DND-41 (cell line): ENCODE results near the gene GP9.

Experiments
- ATAC-seq: fragments of 200-7000 bp; cut with Tn5 transposase; 3 replicates; pipeline ENCODE4 v1.9.1; 2021; ENCODE audit warnings: low read depth; ENCODE audit not compliant: insufficient read depth
- DNase-seq: peaks from one replicate; pipeline ENCODE4 v3.0.0-alpha.2; 2020
- H2AFZ ChIP-seq: 2 replicates; pipeline ENCODE4 v1.6.0; 2012; ENCODE audit warnings: low read depth, low read length
- H3K27ac ChIP-seq: 2 replicates; pipeline ENCODE4 v1.5.1; 2012; ENCODE audit warnings: low read length, inconsistent platforms
- H3K27me3 ChIP-seq: fragments of 200-600 bp; sonication (generic); 2 replicates; pipeline ENCODE4 v1.6.0; 2012; ENCODE audit warnings: low read length, mild to moderate bottlenecking, inconsistent platforms; ENCODE audit not compliant: insufficient read depth, poor library complexity
- H3K36me3 ChIP-seq: 2 replicates; pipeline ENCODE4 v1.5.1; 2012; ENCODE audit warnings: low read length, inconsistent platforms; ENCODE audit not compliant: insufficient read depth
- H3K4me1 ChIP-seq: 2 replicates; pipeline ENCODE4 v1.5.1; 2012; ENCODE audit warnings: mild to moderate bottlenecking, low read length; ENCODE audit not compliant: insufficient read depth
- H3K4me2 ChIP-seq: 2 replicates; pipeline ENCODE4 v1.6.0; 2012; ENCODE audit warnings: mild to moderate bottlenecking, moderate library complexity, low read length, inconsistent platforms; ENCODE audit not compliant: insufficient read depth
- H3K4me3 ChIP-seq, 2 experiments: fragments of 200-600 bp in 1 of 2; shearing (Covaris generic) in 1 of 2; 2 replicates each; pipeline ENCODE4 v1.5.1; 2012 to 2016; ENCODE audit warnings: inconsistent platforms in 2 of 2, low read length in 2 of 2, mild to moderate bottlenecking in 2 of 2, low read depth in 1 of 2, moderate library complexity in 1 of 2
- H3K79me2 ChIP-seq: 2 replicates; pipeline ENCODE4 v1.6.0; 2012; ENCODE audit warnings: low read length, inconsistent platforms; ENCODE audit not compliant: insufficient read depth
- H3K9ac ChIP-seq: 2 replicates; pipeline ENCODE4 v1.6.0; 2012; ENCODE audit warnings: low read depth, mild to moderate bottlenecking, inconsistent platforms, low read length, moderate library complexity
- H3K9me3 ChIP-seq: 2 replicates; pipeline ENCODE4 v1.5.1; 2012; ENCODE audit warnings: low read length, moderate library complexity, mild to moderate bottlenecking, inconsistent platforms; ENCODE audit not compliant: insufficient read depth, severe bottlenecking
- H4K20me1 ChIP-seq: 2 replicates; pipeline ENCODE4 v1.6.0; 2012; ENCODE audit warnings: low read length; ENCODE audit not compliant: insufficient read depth
- CTCF ChIP-seq: IDR thresholded peaks from 2 replicates; pipeline ENCODE4 v1.5.1; 2012; ENCODE audit warnings: borderline replicate concordance, low read length, moderate library complexity, mild to moderate bottlenecking; ENCODE audit not compliant: poor library complexity, severe bottlenecking; ENCODE audit errors: extremely low read depth
- EZH2 ChIP-seq: IDR thresholded peaks from 3 replicates; pipeline ENCODE4 v1.6.1; 2012; ENCODE audit warnings: borderline replicate concordance, low read depth, mild to moderate bottlenecking, moderate library complexity, low read length, inconsistent platforms; ENCODE audit not compliant: severe bottlenecking

GP9 gene

GRCh38 chr3:129022114-129023007 lies 38.2 kb upstream of the GP9 start:
- H3K9me3 ChIP-seq: no peaks in the 10 kb centered on the region
- DNase-seq: no peak
- H3K4me3 ChIP-seq: no peak overlapping the region
- H3K4me1 ChIP-seq: peaks cover 16% of the 10 kb centered on the region
- H3K27me3 ChIP-seq: no peaks in the 10 kb centered on the region
- H3K36me3 ChIP-seq: no peaks in the 10 kb centered on the region
- H3K27ac ChIP-seq: no peak overlapping the region
- H2AFZ ChIP-seq: no peak overlapping the region
- TF ChIP-seq EZH2 (no peak), CTCF (no peak)
- H3K4me2 ChIP-seq: no peak overlapping the region
- no peak for ATAC-seq
- no peaks in the 10 kb centered on the region for H4K20me1 ChIP-seq
- no peak overlapping the region for H3K9ac ChIP-seq
- no peaks in the 10 kb centered on the region for H3K79me2 ChIP-seq

- Histone ChIP-seq H3K9ac (no peak overlapping the region), H3K4me3 (no peak overlapping the region), H3K36me3 (no peaks in the 10 kb centered on the region), H2AFZ (no peak overlapping the region), H3K79me2 (no peaks in the 10 kb centered on the region), H3K27me3 (no peaks in the 10 kb centered on the region), H3K27ac (no peak overlapping the region), H3K9me3 (no peaks in the 10 kb centered on the region), H4K20me1 (no peaks in the 10 kb centered on the region), H3K4me1 (peaks cover 20% of the 10 kb centered on the region), H3K4me2 (no peak overlapping the region)
- DNase-seq (no peak), ATAC-seq (no peak)
- TF ChIP-seq EZH2: no peak
These were observed 37.6 kb upstream of the GP9 start for GRCh38 chr3:129023008-129023358.

- no peaks in the 10 kb centered on the region for H3K36me3 ChIP-seq
- no peak overlapping the region for H3K27ac ChIP-seq
- no peaks in the 10 kb centered on the region for H3K9me3 ChIP-seq
- H3K4me3 ChIP-seq: no peak overlapping the region
- DNase-seq: no peak
- no peaks in the 10 kb centered on the region for H3K79me2 ChIP-seq
- TF ChIP-seq CTCF (no peak), EZH2 (no peak)
- ATAC-seq: no peak
- no peak overlapping the region for H3K4me2 ChIP-seq
- no peak overlapping the region for H3K9ac ChIP-seq
- H3K4me1 ChIP-seq: peaks cover 20% of the 10 kb centered on the region
- no peaks in the 10 kb centered on the region for H4K20me1 ChIP-seq
- no peaks in the 10 kb centered on the region for H3K27me3 ChIP-seq
- no peak overlapping the region for H2AFZ ChIP-seq
These were observed 36.7 kb upstream of the GP9 start for GRCh38 chr3:129023909-129024308.

GRCh38 chr3:129025108-129025507 lies 35.5 kb upstream of the GP9 start:
- H3K27ac ChIP-seq: no peak overlapping the region
- no peaks in the 10 kb centered on the region for H3K36me3 ChIP-seq
- peaks cover 20% of the 10 kb centered on the region for H3K4me1 ChIP-seq
- H3K27me3 ChIP-seq: no peaks in the 10 kb centered on the region
- H3K9ac ChIP-seq: no peak overlapping the region
- H3K4me2 ChIP-seq: no peak overlapping the region
- no peak overlapping the region for H2AFZ ChIP-seq
- no peaks in the 10 kb centered on the region for H3K9me3 ChIP-seq
- no peak overlapping the region for H3K4me3 ChIP-seq
- H4K20me1 ChIP-seq: no peaks in the 10 kb centered on the region
- no peaks in the 10 kb centered on the region for H3K79me2 ChIP-seq
- TF ChIP-seq EZH2 (no peak), CTCF (no peak)
- ATAC-seq: no peak
- no peak for DNase-seq
